Urinary bladder (tissue), 4 donors: ENCODE data around the gene SAA1. TPM values are rescaled to one million over a fixed set of nuclear protein-coding genes. Genes with fewer than 3 reads are reported as not detected.
"Not testable (repeated sequence)": the region's sequence is repeated elsewhere in the genome, so short reads cannot be mapped to it uniquely, and the experiment has no call there.

Experiments used
- DNase-seq: peaks from one replicate; pipeline ENCODE4 v3.0.0-alpha.2; 2015; ENCODE audit errors: extremely low spot score
- H3K27ac ChIP-seq: one replicate; pipeline ENCODE4 v1.5.1; 2013; ENCODE audit warnings: low read depth, mild to moderate bottlenecking, moderate library complexity
- H3K36me3 ChIP-seq: one replicate; pipeline ENCODE4 v1.6.1; 2013; ENCODE audit warnings: mild to moderate bottlenecking, moderate library complexity; ENCODE audit not compliant: insufficient read depth
- H3K4me1 ChIP-seq: one replicate; pipeline ENCODE4 v1.6.1; 2013; ENCODE audit warnings: mild to moderate bottlenecking, moderate library complexity; ENCODE audit not compliant: insufficient read depth
- H3K4me3 ChIP-seq: one replicate; pipeline ENCODE4 v1.5.1; 2013; ENCODE audit warnings: low read depth, low read length
- WGBS: extraction: QIAGEN DNeasy Blood & Tissue Kit; methylation state at CpG from one replicate; pipeline ENCODE4 v1.1.7; 2013; 5-methylcytosine and 5-hydroxymethylcytosine counted together
- polyA plus RNA-seq: library from polyadenylated mRNA; stranded (reverse); fragments of 200-250 nt; gene quantifications from one replicate; pipeline ENCODE4 v1.2.3, GENCODE V29; 2013
- total RNA-seq: library from RNA; depleted of rRNA; stranded (reverse); fragments of >200 nt; gene quantifications from one replicate; pipeline ENCODE4 v1.2.3, GENCODE V29; 2014
- donor health status: healthy with polysubstance abuse.
- donor health status: healthy.

SAA1 gene
- total and polyA plus RNA-seq, 2 donors = 44.4 TPM; not detected in 1

DNA sequence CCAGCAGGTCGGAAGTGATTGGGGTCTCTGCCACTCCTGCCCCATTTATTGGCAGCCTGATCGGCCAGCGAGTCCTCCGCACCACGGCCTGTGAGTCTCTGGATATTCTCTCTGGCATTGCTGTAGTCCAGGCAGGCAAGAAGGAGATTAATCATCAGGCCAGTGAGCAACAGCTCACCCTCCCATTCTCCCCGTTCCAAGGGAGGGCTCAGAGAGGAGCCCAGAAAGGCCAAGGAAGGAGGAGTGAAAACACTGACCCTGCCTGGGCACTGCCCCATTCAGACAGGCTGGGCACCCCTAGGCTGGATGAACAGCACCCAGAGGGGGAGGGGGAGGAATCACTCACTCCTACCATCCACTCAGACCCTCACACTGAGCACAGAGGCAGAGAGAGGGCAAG lies 20.7 kb upstream of the SAA1 start:
- 66% methylated on average over 6 of the region's 6 CpGs for WGBS
- Histone ChIP-seq H3K36me3 (no peaks in the 10 kb centered on the region), H3K27ac (no peak overlapping the region), H3K4me3 (no peak overlapping the region), H3K4me1 (no peaks in the 10 kb centered on the region)
- DNase-seq = no peak

- H3K27ac ChIP-seq = not testable (repeated sequence)
These were observed 19.5 kb upstream of the SAA1 start for GRCh38 chr11:18246379-18247190.

GRCh38 chr11:18247191-18247581 lies 18.9 kb upstream of the SAA1 start:
- DNase-seq, H3K4me3 ChIP-seq, H3K36me3 ChIP-seq, H3K27ac ChIP-seq, H3K4me1 ChIP-seq: not testable (repeated sequence)
- WGBS = 56% methylated on average over 3 of the region's 6 CpGs

More at GRCh38 chr11:18246379-18247190, 19.5 kb upstream of the SAA1 start:
- H3K4me1 ChIP-seq, DNase-seq, H3K4me3 ChIP-seq, H3K36me3 ChIP-seq: not testable (repeated sequence)
- WGBS = 81% methylated on average over 11 of the region's 11 CpGs

- Histone ChIP-seq H3K4me1 (no peaks in the 10 kb centered on the region), H3K36me3 (no peaks in the 10 kb centered on the region), H3K27ac (no peak within 1 kb of the TSS), H3K4me3 (no peak within 1 kb of the TSS)
- WGBS = 74% methylated on average over 5 of the region's 5 CpGs
- DNase-seq = no peak
These were observed 17.5 kb upstream of the SAA1 start, which contains the start of gene SAA2 for GRCh38 chr11:18248561-18248960. Gene SAA2 (minus strand): TSS chr11:18248668. CDS start chr11:18248011, 657 bp downstream.

DNA sequence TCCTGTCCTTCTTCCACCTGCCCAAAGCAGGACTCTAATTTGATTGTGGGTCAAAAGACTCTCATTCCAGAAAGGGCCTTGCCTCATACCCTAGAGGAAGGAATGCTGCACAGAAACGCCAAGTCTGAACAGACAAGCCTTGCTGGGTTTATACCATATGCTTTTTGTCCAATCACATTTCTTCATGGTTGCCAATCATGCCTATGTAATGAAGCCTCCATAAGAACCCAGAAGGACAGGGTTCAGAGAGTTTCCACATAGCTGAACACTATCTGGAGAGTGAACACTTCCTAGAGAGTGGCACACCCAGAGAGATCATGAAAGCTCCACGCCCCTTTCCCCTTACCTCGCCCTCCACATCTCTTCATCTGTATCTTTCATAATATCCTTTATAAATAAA lies 12.8 kb upstream of the SAA1 start:
- no peak for DNase-seq
- no peak overlapping the region for H3K4me3 ChIP-seq
- no peak overlapping the region for H3K27ac ChIP-seq
- H3K4me1 ChIP-seq = no peaks in the 10 kb centered on the region
- 77% methylated on average over 3 of the region's 3 CpGs for WGBS
- H3K36me3 ChIP-seq = no peaks in the 10 kb centered on the region

DNA sequence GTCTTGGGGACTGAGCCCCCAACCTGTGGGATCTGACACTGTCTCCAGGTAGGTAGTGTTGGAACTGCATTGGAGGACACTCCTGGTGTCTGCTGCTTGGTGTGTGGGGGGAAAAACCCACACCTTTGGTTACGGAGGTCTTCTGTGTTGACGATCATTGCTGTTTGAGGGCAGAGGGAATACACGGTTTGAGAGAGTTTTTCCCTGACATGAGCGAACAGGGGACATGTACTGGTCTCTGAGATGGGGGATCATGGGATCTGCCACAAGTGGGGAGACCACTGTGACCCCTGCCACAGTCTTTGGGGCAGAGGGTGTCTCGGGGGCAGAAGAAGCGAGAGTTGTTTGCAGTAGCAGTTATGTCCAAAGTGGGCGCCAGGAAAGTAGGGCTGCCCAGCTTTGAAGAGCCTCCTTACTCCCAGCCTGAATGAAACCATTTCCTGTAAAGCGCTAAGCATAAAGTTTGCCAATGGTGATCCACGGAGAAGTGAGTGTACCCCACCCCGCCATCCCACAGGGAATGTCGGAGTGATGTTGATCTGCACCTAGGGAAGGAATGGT lies 12.2 kb upstream of the SAA1 start:
- Histone ChIP-seq H3K36me3 (no peaks in the 10 kb centered on the region), H3K27ac (no peak overlapping the region), H3K4me3 (no peak overlapping the region), H3K4me1 (no peaks in the 10 kb centered on the region)
- no peak for DNase-seq
- WGBS = 81% methylated on average over 11 of the region's 11 CpGs

DNA sequence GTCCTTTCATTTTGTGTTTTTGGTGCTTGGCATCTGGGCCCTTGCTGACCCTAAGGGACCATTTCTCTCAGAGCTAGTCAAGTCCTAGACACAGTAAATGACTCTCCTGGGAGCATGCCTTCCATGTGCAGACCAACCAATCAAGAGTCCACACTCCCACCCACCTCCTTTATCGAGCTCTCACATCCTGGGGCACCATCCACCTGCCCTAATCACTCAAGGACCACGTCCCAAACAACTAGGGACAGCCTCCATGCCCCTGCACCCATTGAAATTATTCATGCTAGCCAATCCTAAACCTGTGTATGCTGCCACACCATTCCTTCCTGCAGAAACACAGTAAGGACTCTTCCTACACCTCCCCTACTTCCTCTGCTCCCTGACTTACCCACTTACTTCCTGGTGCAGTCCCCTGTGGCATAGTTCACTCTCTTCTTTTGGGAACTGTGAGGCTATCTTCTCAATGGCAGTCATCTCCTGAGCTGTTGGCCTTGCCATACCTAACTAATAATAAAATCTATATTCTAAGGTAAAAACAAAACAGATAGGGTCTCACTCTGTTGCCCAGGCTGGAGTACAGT lies 11.2 kb upstream of the SAA1 start:
- DNase-seq = no peak
- 61% methylated on average over 2 of the region's 2 CpGs for WGBS
- Histone ChIP-seq H3K4me3 (no peak overlapping the region), H3K4me1 (no peaks in the 10 kb centered on the region), H3K36me3 (no peaks in the 10 kb centered on the region), H3K27ac (no peak overlapping the region)

GRCh38 chr11:18259259-18259658 lies 6.8 kb upstream of the SAA1 start:
- Histone ChIP-seq H3K4me3 (no peak overlapping the region), H3K36me3 (no peaks in the 10 kb centered on the region), H3K27ac (no peak overlapping the region), H3K4me1 (no peaks in the 10 kb centered on the region)
- DNase-seq = no peak

- Histone ChIP-seq H3K4me1 (no peaks in the 10 kb centered on the region), H3K27ac (no peak overlapping the region), H3K4me3 (no peak overlapping the region), H3K36me3 (no peaks in the 10 kb centered on the region)
- DNase-seq = no peak
- 89% methylated on average over 14 of the region's 14 CpGs for WGBS
These were observed 4.3 kb upstream of the SAA1 start for GRCh38 chr11:18261721-18262120.

DNA sequence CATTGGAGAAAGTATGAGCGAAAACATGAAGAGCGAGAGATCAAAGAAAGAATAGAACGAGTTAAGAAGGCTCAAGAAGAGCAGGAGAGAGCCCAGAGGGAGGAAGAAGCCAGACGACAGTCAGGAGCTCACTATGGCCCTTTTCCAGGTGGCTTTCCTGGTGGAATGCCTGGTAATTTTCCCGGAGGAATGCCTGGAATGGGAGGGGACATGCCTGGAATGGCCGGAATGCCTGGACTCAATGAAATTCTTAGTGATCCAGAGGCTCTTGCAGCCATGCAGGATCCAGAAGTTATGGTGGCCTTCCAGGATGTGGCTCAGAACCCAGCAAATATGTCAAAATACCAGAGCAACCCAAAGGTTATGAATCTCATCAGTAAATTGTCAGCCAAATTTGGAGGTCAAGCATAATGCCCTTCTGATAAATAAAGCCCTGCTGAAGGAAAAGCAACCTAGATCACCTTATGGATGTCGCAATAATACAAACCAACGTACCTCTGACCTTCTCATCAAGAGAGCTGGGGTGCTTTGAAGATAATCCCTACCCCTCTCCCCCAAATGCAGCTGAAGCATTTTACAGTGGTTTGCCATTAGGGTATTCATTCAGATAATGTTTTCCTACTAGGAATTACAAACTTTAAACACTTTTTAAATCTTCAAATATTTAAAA lies 3.2 kb upstream of the SAA1 start:
- not testable (repeated sequence) for H3K36me3 ChIP-seq, DNase-seq
- WGBS = 58% methylated on average over 8 of the region's 8 CpGs

DNA sequence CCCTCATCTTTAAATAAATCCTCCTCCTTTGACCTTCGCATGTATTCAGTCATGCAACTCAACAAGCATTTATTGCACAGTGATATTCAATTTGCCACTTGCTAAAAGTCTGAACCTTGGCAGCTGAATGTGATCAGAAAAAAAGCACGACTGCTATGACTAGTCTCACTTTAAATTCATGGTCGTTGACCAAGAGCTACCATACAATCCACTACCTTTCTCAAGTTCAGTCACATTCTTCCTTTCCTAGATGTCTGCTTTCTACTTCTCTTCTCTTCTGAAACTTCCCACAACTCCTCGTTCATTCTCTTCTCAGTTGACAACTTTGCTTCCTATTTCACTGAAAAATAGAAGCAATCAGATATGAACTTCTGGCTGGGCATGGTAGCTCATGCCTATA lies 2.0 kb upstream of the SAA1 start:
- 77% methylated on average over 4 of the region's 4 CpGs for WGBS
- H3K4me1 ChIP-seq = no peaks in the 10 kb centered on the region
- H3K4me3 ChIP-seq = no peak overlapping the region
- no peak for DNase-seq
- H3K27ac ChIP-seq = no peak overlapping the region
- no peaks in the 10 kb centered on the region for H3K36me3 ChIP-seq

More for the DNA sequence above, 3.2 kb upstream of the SAA1 start:
- not testable (repeated sequence) for H3K4me3 ChIP-seq, H3K4me1 ChIP-seq, H3K27ac ChIP-seq

DNA sequence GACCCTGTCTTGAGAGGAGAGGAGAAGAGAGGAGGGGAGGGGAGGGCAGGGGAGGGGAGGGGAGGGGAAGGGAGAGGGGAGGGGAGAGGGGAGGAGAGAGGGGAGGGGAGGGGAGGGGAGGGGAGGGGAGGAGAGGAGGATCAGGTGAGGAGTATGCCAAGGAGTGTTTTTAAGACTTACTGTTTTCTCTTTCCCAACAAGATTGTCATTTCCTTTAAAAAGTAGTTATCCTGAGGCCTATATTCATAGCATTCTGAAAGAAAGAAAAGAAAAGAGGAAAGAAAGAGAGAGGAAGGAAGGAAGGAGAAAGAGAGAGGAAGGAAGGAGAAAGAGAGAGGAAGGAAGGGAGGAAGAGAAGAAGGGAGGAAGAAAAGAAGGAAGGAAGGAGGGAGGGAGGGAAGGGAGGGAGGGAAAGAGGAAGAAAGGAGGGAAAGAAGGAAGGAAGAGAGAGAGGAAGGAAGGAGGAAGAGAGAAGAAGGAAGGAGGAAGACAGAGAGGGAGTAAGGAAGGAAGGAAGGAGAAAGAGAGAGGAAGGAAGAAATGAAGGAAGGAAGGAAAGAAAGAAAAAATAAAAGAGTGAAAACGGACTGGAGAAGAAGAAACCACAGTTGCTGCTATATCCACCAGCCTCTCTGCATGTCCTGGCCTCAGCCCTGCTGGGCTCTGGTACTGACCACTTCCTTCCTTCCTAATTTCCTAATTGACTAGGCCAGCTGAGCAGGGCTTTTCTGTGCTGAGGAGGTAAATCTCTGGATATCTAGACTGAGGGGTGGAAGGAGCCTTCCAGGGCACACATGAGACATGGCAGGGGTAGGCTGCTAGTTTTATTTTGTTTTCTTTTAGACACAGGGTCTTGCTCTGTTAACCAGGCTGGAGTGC lies 1.1 kb upstream of the SAA1 start:
- H3K4me3 ChIP-seq = no peak overlapping the region
- no peaks in the 10 kb centered on the region for H3K36me3 ChIP-seq
- H3K27ac ChIP-seq = no peak overlapping the region
- 56% methylated on average over 1 of the region's 1 CpG for WGBS
- no peak for DNase-seq
- no peaks in the 10 kb centered on the region for H3K4me1 ChIP-seq
